HG03571 (cell line): ENCODE results near the gene FOXB2.
"Not testable (repeated sequence)": the region's sequence is repeated elsewhere in the genome, so short reads cannot be mapped to it uniquely, and the experiment has no call there.

Experiments used
- ATAC-seq: cut with Tn5 transposase; IDR thresholded peaks from one replicate; pipeline ENCODE4 v1.9.1; 2021; ENCODE audit not compliant: unreplicated experiment

FOXB2 gene

GRCh38 chr9:77043743-77044142, 24.3 kb downstream of the FOXB2 start:
- ATAC-seq = not testable (repeated sequence)

- ATAC-seq = not testable (repeated sequence)
Measured at GRCh38 chr9:77060681-77061080, 41.2 kb downstream of the FOXB2 start.

GRCh38 chr9:77063645-77064285, 44.3 kb downstream of the FOXB2 start:
- ATAC-seq = no peak

- no peak for ATAC-seq
Measured at GRCh38 chr9:77066388-77066787, 46.9 kb downstream of the FOXB2 start.
